A549 (cell line): ENCODE data around the gene POLR2B. TPM values are rescaled to one million over a fixed set of nuclear protein-coding genes. Genes with fewer than 3 reads are reported as not detected.
A peak's percentile ranks its signal among the peaks of the same experiment; 100 is the strongest.

Experiments used
- ATAC-seq, 2 experiments: fragments of 200-7000 bp in 1 of 2; fragments of >200 bp in 1 of 2; cut with Nextera tagmentation in 1 of 2; cut with Tn5 transposase in 1 of 2; 3 replicates each; pipeline versions ENCODE4 v1.8.0 to v1.9.1; 2018 to 2020; ENCODE audit warnings: mild to moderate bottlenecking in 1 of 2, moderate library complexity in 1 of 2
- CTCF ChIA-PET: fragments of 300-600 bp; sonication (Branson Sonifier 250); formaldehyde crosslinking; extraction: SDS; loops from one replicate; lab custom pipeline; 2021; ENCODE audit warnings: antibody characterized with exemption, inconsistent platforms; lab: Yijun Ruan, JAX
- POLR2A ChIA-PET: fragments of 350-600 bp; formaldehyde crosslinking; extraction: SDS; loops from one replicate; lab custom pipeline; 2021; ENCODE audit warnings: antibody characterized with exemption, inconsistent platforms; lab: Yijun Ruan, JAX
- DNase-seq, 2 experiments: peaks; one replicate each; pipeline versions ENCODE4 v3.0.0 to v3.0.0-alpha.2; 2011 to 2016; ENCODE audit warnings: low read depth in 1 of 2, low spot score in 1 of 2
- FAIRE-seq: peaks from 2 replicates; lab custom pipeline; 2011; peaks lifted over from hg19 to GRCh38; lab: Jason Lieb, UNC
- H3K27ac ChIP-seq, 2 experiments: fragments of >200 bp; sonication (Bioruptor Twin); formaldehyde crosslinking; 3 replicates each; pipeline ENCODE4 v1.5.1; 2016 to 2017
- H3K4me1 ChIP-seq: fragments of >200 bp; sonication (Bioruptor Twin); formaldehyde crosslinking; 3 replicates; pipeline ENCODE4 v1.6.1; 2016
- H3K4me2 ChIP-seq: fragments of >200 bp; sonication (Bioruptor Twin); formaldehyde crosslinking; 3 replicates; pipeline ENCODE4 v1.6.1; 2016
- H3K4me3 ChIP-seq: fragments of >200 bp; sonication (Bioruptor Twin); formaldehyde crosslinking; 3 replicates; pipeline ENCODE4 v1.5.1; 2016
- H3K9me3 ChIP-seq: fragments of >200 bp; sonication (Bioruptor Twin); formaldehyde crosslinking; 3 replicates; pipeline ENCODE4 v1.6.1; 2016
- CBX2 ChIP-seq: fragments of 200-600 bp; sonication (generic); IDR thresholded peaks from 2 replicates; pipeline ENCODE4 v1.6.1; 2016; ENCODE audit warnings: low read depth, mild to moderate bottlenecking, borderline replicate concordance
- CBX8 ChIP-seq: fragments of 200-600 bp; sonication (generic); IDR thresholded peaks from 2 replicates; pipeline ENCODE4 v1.6.1; 2016
- CEBPB ChIP-seq, 2 experiments: fragments of >200 bp in 1 of 2; sonication (Bioruptor Twin) in 1 of 2; formaldehyde crosslinking in 1 of 2; IDR thresholded peaks; 2 replicates each; pipeline ENCODE4 v1.6.1; 2012 to 2016
- CHD4 ChIP-seq: fragments of 200-600 bp; sonication (generic); IDR thresholded peaks from 2 replicates; pipeline ENCODE4 v1.6.1; 2016; ENCODE audit warnings: antibody characterized with exemption, mild to moderate bottlenecking, borderline replicate concordance
- CTCF ChIP-seq: fragments of >200 bp; sonication (Bioruptor Twin); formaldehyde crosslinking; IDR thresholded peaks from 3 replicates; pipeline ENCODE4 v1.5.1; 2016
- EP300 ChIP-seq, 2 experiments: fragments of >200 bp; sonication (Bioruptor Twin); formaldehyde crosslinking; IDR thresholded peaks; 2 replicates in 1 of 2; 3 replicates in 1 of 2; pipeline ENCODE4 v1.6.1; 2016 to 2017
- FOSL2 ChIP-seq, 2 experiments: fragments of 450-650 bp in 1 of 2; fragments of >200 bp in 1 of 2; sonication (Bioruptor Twin) in 1 of 2; formaldehyde crosslinking; IDR thresholded peaks; 2 replicates each; pipeline versions ENCODE4 v1.5.0 to v1.6.1; 2016 to 2020; ENCODE audit warnings: mild to moderate bottlenecking in 1 of 2, moderate library complexity in 1 of 2
- GATA3 ChIP-seq: IDR thresholded peaks from 2 replicates; pipeline ENCODE4 v1.6.1; 2012; ENCODE audit warnings: borderline replicate concordance
- HES2 ChIP-seq: fragments of >200 bp; sonication (Bioruptor Twin); formaldehyde crosslinking; IDR thresholded peaks from 2 replicates; pipeline ENCODE4 v1.6.1; 2016
- HEYL ChIP-seq: fragments of 250-450 bp; sonication (Bioruptor Pico); IDR thresholded peaks from 2 replicates; pipeline ENCODE4 v1.8.0; 2021; ENCODE audit warnings: mild to moderate bottlenecking, moderate library complexity
- HMGXB4 ChIP-seq: fragments of 250-450 bp; sonication (Bioruptor Pico); IDR thresholded peaks from 2 replicates; pipeline ENCODE4 v1.5.0; 2021; ENCODE audit warnings: mild to moderate bottlenecking, moderate library complexity, borderline replicate concordance
- HOXA7 ChIP-seq: fragments of 250-450 bp; sonication (Bioruptor Pico); IDR thresholded peaks from 2 replicates; pipeline ENCODE4 v1.5.0; 2020; ENCODE audit warnings: mild to moderate bottlenecking, moderate library complexity
- HOXB13 ChIP-seq: fragments of 250-450 bp; sonication (Bioruptor Pico); IDR thresholded peaks from 2 replicates; pipeline ENCODE4 v1.5.0; 2020; ENCODE audit warnings: low read depth, mild to moderate bottlenecking, moderate library complexity
- JUN ChIP-seq, 2 experiments: fragments of >200 bp; sonication (Bioruptor Twin); formaldehyde crosslinking; IDR thresholded peaks; 2 replicates in 1 of 2; 3 replicates in 1 of 2; pipeline ENCODE4 v1.6.1; 2016 to 2017
- JUNB ChIP-seq: fragments of >200 bp; sonication (Bioruptor Twin); formaldehyde crosslinking; IDR thresholded peaks from 2 replicates; pipeline ENCODE4 v1.6.1; 2016
- MAX ChIP-seq: IDR thresholded peaks from 2 replicates; pipeline ENCODE4 v1.6.1; 2012
- POLR2AphosphoS2 ChIP-seq: conservative IDR thresholded peaks from 2 replicates; pipeline ENCODE4 v1.6.1; 2012; ENCODE audit warnings: low read length, improper control_type of control experiment, inconsistent platforms
- RAD21 ChIP-seq, 2 experiments: fragments of >200 bp in 1 of 2; sonication (Bioruptor Twin) in 1 of 2; formaldehyde crosslinking in 1 of 2; IDR thresholded peaks in 1 of 2; conservative IDR thresholded peaks in 1 of 2; 2 replicates in 1 of 2; 3 replicates in 1 of 2; pipeline ENCODE4 v1.6.1; 2012 to 2018; ENCODE audit warnings: inconsistent platforms in 1 of 2
- RARB ChIP-seq: fragments of 250-450 bp; sonication (Bioruptor Pico); IDR thresholded peaks from 2 replicates; pipeline ENCODE4 v1.8.0; 2021; ENCODE audit warnings: mild to moderate bottlenecking, moderate library complexity
- RNF2 ChIP-seq: fragments of 200-600 bp; sonication (generic); IDR thresholded peaks from 2 replicates; pipeline ENCODE4 v1.6.1; 2016; ENCODE audit warnings: low read depth, mild to moderate bottlenecking, antibody characterized with exemption, moderate library complexity, borderline replicate concordance
- SMC3 ChIP-seq: fragments of >200 bp; sonication (Bioruptor Twin); formaldehyde crosslinking; IDR thresholded peaks from 3 replicates; pipeline ENCODE4 v1.6.1; 2018; ENCODE audit warnings: inconsistent platforms
- SREBF2 ChIP-seq: fragments of 450-650 bp; IDR thresholded peaks from 2 replicates; pipeline ENCODE4 v1.6.1; 2014; ENCODE audit warnings: mild to moderate bottlenecking, moderate library complexity
- TFCP2L1 ChIP-seq: fragments of 250-450 bp; sonication (Bioruptor Pico); IDR thresholded peaks from 2 replicates; pipeline ENCODE4 v1.5.0; 2021; ENCODE audit warnings: mild to moderate bottlenecking
- ZNF302 ChIP-seq: fragments of 250-450 bp; sonication (Bioruptor Pico); IDR thresholded peaks from 2 replicates; pipeline ENCODE4 v1.9.0; 2021; ENCODE audit warnings: inconsistent platforms, mild to moderate bottlenecking, moderate library complexity
- ZSCAN20 ChIP-seq: fragments of 250-450 bp; sonication (Bioruptor Pico); IDR thresholded peaks from 2 replicates; pipeline ENCODE4 v1.8.0; 2022; ENCODE audit warnings: mild to moderate bottlenecking, moderate library complexity
- WGBS: methylation state at CpG from one replicate; pipeline ENCODE4 v1.1.6; 2017; ENCODE audit errors: missing lambda C conversion rate; 5-methylcytosine and 5-hydroxymethylcytosine counted together
- polyA plus RNA-seq, 4 experiments: library from polyadenylated mRNA; depleted of rRNA in 3 of 4; stranded (reverse); fragments of >200 nt; fragmentation: RNase III in 1 of 4; extraction: RNeasy Plus Mini Kit Qiagen cat#74134 plus additional on column Dnase treatment in 1 of 4; gene quantifications; 2 replicates in 3 of 4; 3 replicates in 1 of 4; pipeline ENCODE4 v1.2.3, GENCODE V29; 2011 to 2017

POLR2B gene
- polyA plus RNA-seq, 2 of the 4 experiments (the other 2 are of a cell fraction) = 82.2 to 138 TPM

- peak overlapping the region; percentile 82 for H3K4me2 ChIP-seq
- H3K4me1 ChIP-seq = peaks cover 82% of the 10 kb centered on the region
- no peak for TF ChIP-seq SREBF2
- TF ChIP-seq JUN (IDR thresholded peaks at IDR 0.05) = no peak
- TF ChIP-seq CEBPB (IDR thresholded peaks at IDR 0.05) = peak; percentile 39 to 87
- TF ChIP-seq FOSL2 (IDR thresholded peaks at IDR 0.05) = no peak
- TF ChIP-seq FOSL2 (CRISPR knock-in tag; IDR thresholded peaks at IDR 0.05) = peak; percentile 77
- TF ChIP-seq CHD4 = no peak
- peak; percentile 32; the same call in 1 of the 2 replicates for TF ChIP-seq MAX
- no peak for TF ChIP-seq CTCF
- TF ChIP-seq RARB (CRISPR knock-in tag) = no peak
- TF ChIP-seq SMC3 = no peak
- TF ChIP-seq, all 56 proteins: peak for 3
- FAIRE-seq (no peak), ATAC-seq (peak in 1 of 2 experiments; percentile 23; a peak in 1 of 6 replicates), DNase-seq (peak in 1 of 2 experiments; percentile 51)
- Histone ChIP-seq H3K27ac (peak overlapping the region; percentile 84 to 88), H3K4me3 (no peak overlapping the region), H3K9me3 (no peaks in the 10 kb centered on the region)
- 15% methylated on average over 2 of the region's 2 CpGs for WGBS
- ChIA-PET POLR2A (interaction anchor here (0.9 to 2.3 kb wide), 2 partner anchors 84 to 86 kb away, joined by 4 to 6 read pairs; partner anchors contain the start of genes NOA1 and POLR2B), CTCF (interaction anchor here (0.5 to 4.8 kb wide), 6 partner anchors 14 to 679 kb away, joined by 3 to 24 read pairs (median 7); no protein-coding TSS in a partner anchor)
Observed at GRCh38 chr4:57064120-57064519, 85.4 kb downstream of the POLR2B start.

- ATAC-seq = peak; percentile 83 to 86
- peak overlapping the region; percentile 82 for H3K4me2 ChIP-seq
- ChIA-PET CTCF (interaction anchor here (0.5 to 4.8 kb wide), 11 partner anchors 8 to 175 kb away, joined by 3 to 24 read pairs (median 5); no protein-coding TSS in a partner anchor), POLR2A (interaction anchor here (0.6 to 2.3 kb wide), 6 partner anchors 12 to 87 kb away, joined by 3 to 6 read pairs (median 4); partner anchors contain the start of genes NOA1 and POLR2B)
- peaks cover 85% of the 10 kb centered on the region for H3K4me1 ChIP-seq
- H3K27ac ChIP-seq = peak overlapping the region; percentile 84 to 88
- H3K9me3 ChIP-seq = no peaks in the 10 kb centered on the region
- H3K4me3 ChIP-seq = peak overlapping the region; percentile 22; the same call in 2 of the 3 replicates
- FAIRE-seq = peak; percentile 65
- peak; percentile 41 to 83 for DNase-seq
- WGBS = 2% methylated on average over 20 of the region's 20 CpGs
- TF ChIP-seq RAD21 (conservative IDR thresholded peaks at IDR 0.05 in 1 of 2, IDR thresholded peaks at IDR 0.05 in 1 of 2) = peak; percentile 25 to 31; a peak in 2 of 5 replicates
- TF ChIP-seq ZSCAN20 (CRISPR knock-in tag) = no peak
- TF ChIP-seq CBX2 = no peak
- TF ChIP-seq MAX = peak; percentile 78
- peak; percentile 86 for TF ChIP-seq JUNB
- TF ChIP-seq HES2 = no peak
- peak; percentile 86; the same call in 1 of the 2 replicates for TF ChIP-seq GATA3
- TF ChIP-seq HEYL (CRISPR knock-in tag) = no peak
- TF ChIP-seq FOSL2 (IDR thresholded peaks at IDR 0.05) = peak; percentile 68
- TF ChIP-seq FOSL2 (CRISPR knock-in tag; IDR thresholded peaks at IDR 0.05) = peak; percentile 86
- no peak for TF ChIP-seq CHD4
- TF ChIP-seq CBX8 = no peak
- no peak for TF ChIP-seq HOXB13 (CRISPR knock-in tag)
- no peak for TF ChIP-seq TFCP2L1
- peak; percentile 18 to 57; a peak in 1 of 4 replicates for TF ChIP-seq CEBPB (IDR thresholded peaks at IDR 0.05)
- peak; percentile 65 to 79; a peak in 4 of 5 replicates for TF ChIP-seq JUN (IDR thresholded peaks at IDR 0.05)
- TF ChIP-seq EP300 (IDR thresholded peaks at IDR 0.05) = peak; percentile 55 to 78; a peak in 2 of 5 replicates
- TF ChIP-seq RNF2 = no peak
- TF ChIP-seq HMGXB4 (CRISPR knock-in tag) = no peak
- no peak for TF ChIP-seq POLR2AphosphoS2
- TF ChIP-seq HOXA7 (CRISPR knock-in tag) = no peak
- TF ChIP-seq ZNF302 (CRISPR knock-in tag) = no peak
- peak; percentile 8; the same call in 1 of the 3 replicates for TF ChIP-seq SMC3
Observed at GRCh38 chr4:57064811-57065711, 86.4 kb downstream of the POLR2B start.
